HL-60 (cell line): ENCODE measurements around the gene GRK5.

Source experiments
- CTCF ChIP-seq: IDR thresholded peaks from one replicate; pipeline ENCODE4 v1.5.1; 2011; ENCODE audit warnings: low read length, control low read depth, inconsistent platforms; ENCODE audit not compliant: insufficient read depth
- POLR2AphosphoS5 ChIP-seq: IDR thresholded peaks from 2 replicates; pipeline ENCODE4 v1.6.1; 2012; ENCODE audit warnings: low read depth

- no peak for TF ChIP-seq CTCF
- no peak for TF ChIP-seq POLR2AphosphoS5
Measured at GRCh38 chr10:119429771-119430170, 222.4 kb downstream of the GRK5 start.
